Neural cell (in vitro differentiated cells): Measurements from ENCODE around the gene KCNQ2. TPM values are rescaled to one million over a fixed set of nuclear protein-coding genes. Genes with fewer than 3 reads are reported as not detected.

Source experiments
- H2AFZ ChIP-seq: fragments of 200-600, 300-800 bp; sonication (generic), shearing (Covaris generic); 2 replicates; pipeline ENCODE4 v1.6.0; 2014; ENCODE audit warnings: low read depth, mild to moderate bottlenecking, antibody characterized with exemption, low read length, moderate library complexity
- H3F3A ChIP-seq: fragments of 200-600 bp; shearing (Covaris generic); 2 replicates; pipeline ENCODE4 v1.6.1; 2016; ENCODE audit warnings: mild to moderate bottlenecking, moderate library complexity, mixed read lengths, antibody characterized with exemption, low read length; ENCODE audit not compliant: insufficient read depth, poor library complexity, severe bottlenecking
- H3K27ac ChIP-seq: fragments of 200-600, 300-800 bp; sonication (generic), shearing (Covaris generic); 2 replicates; pipeline ENCODE4 v1.5.1; 2014; ENCODE audit warnings: mild to moderate bottlenecking, low read length, moderate library complexity
- H3K27me3 ChIP-seq: fragments of 300-800, 200-600 bp; sonication (generic), shearing (Covaris generic); 2 replicates; pipeline ENCODE4 v1.6.0; 2014; ENCODE audit warnings: mild to moderate bottlenecking, low read depth, low read length, moderate library complexity; ENCODE audit not compliant: insufficient read depth
- H3K36me3 ChIP-seq: fragments of 300-800, 200-600 bp; sonication (generic), shearing (Covaris generic); 2 replicates; pipeline ENCODE4 v1.5.1; 2014; ENCODE audit warnings: mild to moderate bottlenecking, antibody characterized with exemption, low read length, moderate library complexity; ENCODE audit not compliant: insufficient read depth
- H3K4me2 ChIP-seq: fragments of 300-800, 200-600 bp; sonication (generic), shearing (Covaris generic); 2 replicates; pipeline ENCODE4 v1.6.0; 2014; ENCODE audit warnings: mild to moderate bottlenecking, low read length
- H3K4me3 ChIP-seq: fragments of 300-800, 200-600 bp; sonication (generic), shearing (Covaris generic); 2 replicates; pipeline ENCODE4 v1.5.1; 2014; ENCODE audit warnings: mild to moderate bottlenecking, low read length, moderate library complexity
- H3K79me2 ChIP-seq: fragments of 200-600 bp; shearing (Covaris generic); replicated peaks from 2 replicates; pipeline ENCODE4 v1.6.0; 2014; ENCODE audit warnings: mild to moderate bottlenecking, low read length, moderate library complexity; ENCODE audit not compliant: insufficient read depth
- H3K9ac ChIP-seq: fragments of 300-800, 200-600 bp; sonication (generic), shearing (Covaris generic); 2 replicates; pipeline ENCODE4 v1.6.1; 2016; ENCODE audit warnings: mild to moderate bottlenecking, low read length, mixed read lengths
- H3K9me2 ChIP-seq: fragments of 200-600 bp; shearing (Covaris generic); 2 replicates; pipeline ENCODE4 v1.6.1; 2016; ENCODE audit warnings: mild to moderate bottlenecking, low read length, mixed read lengths; ENCODE audit not compliant: insufficient read depth
- H3K9me3 ChIP-seq: fragments of 200-600, 300-800 bp; sonication (generic), shearing (Covaris generic); 2 replicates; pipeline ENCODE4 v1.6.1; 2016; ENCODE audit warnings: mild to moderate bottlenecking, mixed run types, low read length, moderate library complexity, mixed read lengths
- H4K20me1 ChIP-seq: fragments of 200-600 bp; shearing (Covaris generic); 2 replicates; pipeline ENCODE4 v1.6.1; 2016; ENCODE audit warnings: mild to moderate bottlenecking, mixed run types; ENCODE audit not compliant: insufficient read depth
- EP300 ChIP-seq: fragments of 450-650 bp; conservative IDR thresholded peaks from 2 replicates; pipeline ENCODE4 v1.6.1; 2014; ENCODE audit warnings: antibody characterized with exemption, mild to moderate bottlenecking, moderate library complexity; ENCODE audit not compliant: poor library complexity, severe bottlenecking
- EZH2 ChIP-seq: fragments of 200-600, 300-800 bp; shearing (Covaris generic), sonication (generic); IDR thresholded peaks from 2 replicates; pipeline ENCODE4 v1.6.1; 2014; ENCODE audit warnings: antibody characterized with exemption, low read length, borderline replicate concordance, mild to moderate bottlenecking; ENCODE audit not compliant: insufficient read depth, poor library complexity, severe bottlenecking
- MXI1 ChIP-seq: fragments of 450-650 bp; conservative IDR thresholded peaks from 2 replicates; pipeline ENCODE4 v1.6.1; 2014; ENCODE audit warnings: antibody characterized with exemption, mild to moderate bottlenecking; ENCODE audit not compliant: poor library complexity, severe bottlenecking
- POLR2AphosphoS5 ChIP-seq: IDR thresholded peaks from 2 replicates; pipeline ENCODE4 v1.6.1; 2012
- RAD21 ChIP-seq: fragments of 450-650 bp; conservative IDR thresholded peaks from 2 replicates; pipeline ENCODE4 v1.6.1; 2014; ENCODE audit warnings: antibody characterized with exemption, mild to moderate bottlenecking, moderate library complexity
- SMC3 ChIP-seq: fragments of 450-650 bp; conservative IDR thresholded peaks from 2 replicates; pipeline ENCODE4 v1.6.1; 2014; ENCODE audit warnings: antibody characterized with exemption, mild to moderate bottlenecking, moderate library complexity; ENCODE audit not compliant: poor library complexity
- TAF1 ChIP-seq: IDR thresholded peaks from 2 replicates; pipeline ENCODE4 v1.6.1; 2012; ENCODE audit warnings: low read depth
- polyA plus RNA-seq: library from polyadenylated mRNA; depleted of rRNA; stranded (reverse); fragments of >200 nt; gene quantifications from 2 replicates; pipeline ENCODE4 v1.2.3, GENCODE V29; 2014
- TF ChIP-seq, protein P1 (sequence below): IDR thresholded peaks from 2 replicates; pipeline ENCODE4 v1.6.1; 2012; ENCODE audit warnings: borderline replicate concordance
- TF ChIP-seq, protein P2 (sequence below): fragments of 450-650 bp; IDR thresholded peaks from 2 replicates; pipeline ENCODE4 v1.5.1; 2014; ENCODE audit warnings: antibody characterized with exemption, mild to moderate bottlenecking, moderate library complexity; ENCODE audit not compliant: poor library complexity, severe bottlenecking

The KCNQ2 gene
- polyA plus RNA-seq, 1 donor from 2014 or later, result 84.7 TPM

DNA sequence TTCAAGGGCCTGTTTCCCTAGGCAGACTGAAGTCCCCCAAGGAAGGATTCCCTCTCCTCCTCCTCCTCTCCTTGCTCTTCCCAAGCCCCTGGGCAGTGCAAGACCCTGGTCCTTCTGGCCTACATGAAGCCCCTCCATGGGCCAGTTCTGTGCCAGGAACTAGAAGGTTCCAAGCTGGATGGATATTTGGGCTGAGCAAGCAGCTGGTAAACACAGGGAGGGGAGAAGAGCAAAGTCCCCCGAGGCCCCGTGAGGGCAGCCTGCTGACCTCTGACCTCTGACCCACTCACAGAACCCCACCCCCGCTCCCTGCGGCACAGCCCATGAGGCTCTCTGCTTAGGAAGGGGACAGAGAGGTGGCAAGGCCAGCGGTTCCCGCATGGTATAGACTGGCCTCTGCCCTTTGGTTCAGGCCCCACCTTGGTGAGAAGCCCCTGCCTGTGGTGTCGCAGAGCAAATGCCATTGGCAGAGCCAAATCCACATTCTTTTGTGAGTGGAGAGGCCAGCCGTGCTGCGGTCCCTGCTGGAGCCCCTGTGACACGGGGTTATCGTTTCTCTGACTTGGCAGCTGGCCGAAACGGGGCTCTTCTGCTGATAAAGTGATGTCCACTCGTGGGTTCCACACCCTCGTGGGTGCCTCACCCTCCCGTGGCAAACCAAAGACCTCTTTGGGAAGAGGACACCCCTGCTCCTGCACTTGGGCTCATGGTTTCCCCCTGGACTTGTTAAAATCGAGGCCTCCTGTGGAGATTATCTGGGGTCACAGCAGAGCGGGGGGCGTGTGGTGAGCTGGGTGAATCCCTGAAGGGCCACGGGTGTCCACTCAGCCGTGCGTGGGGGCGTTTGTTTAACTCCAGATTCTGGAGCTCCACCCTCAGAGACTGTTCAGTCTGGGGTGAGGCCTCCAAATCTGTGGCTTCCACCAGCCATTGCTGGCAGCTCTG lies 109.2 kb downstream of the KCNQ2 start:
- Histone ChIP-seq H3K9ac (no peak overlapping the region), H3K4me2 (no peak overlapping the region), H3K9me3 (no peaks in the 10 kb centered on the region), H2AFZ (no peak overlapping the region), H3K36me3 (no peaks in the 10 kb centered on the region), H3K27ac (no peak overlapping the region), H3K4me3 (no peak overlapping the region), H3K9me2 (no peaks in the 10 kb centered on the region), H4K20me1 (no peaks in the 10 kb centered on the region), H3K27me3 (no peaks in the 10 kb centered on the region), H3K79me2 (no peaks in the 10 kb centered on the region), H3F3A (no peaks in the 10 kb centered on the region)
- TF ChIP-seq, protein P1, sequence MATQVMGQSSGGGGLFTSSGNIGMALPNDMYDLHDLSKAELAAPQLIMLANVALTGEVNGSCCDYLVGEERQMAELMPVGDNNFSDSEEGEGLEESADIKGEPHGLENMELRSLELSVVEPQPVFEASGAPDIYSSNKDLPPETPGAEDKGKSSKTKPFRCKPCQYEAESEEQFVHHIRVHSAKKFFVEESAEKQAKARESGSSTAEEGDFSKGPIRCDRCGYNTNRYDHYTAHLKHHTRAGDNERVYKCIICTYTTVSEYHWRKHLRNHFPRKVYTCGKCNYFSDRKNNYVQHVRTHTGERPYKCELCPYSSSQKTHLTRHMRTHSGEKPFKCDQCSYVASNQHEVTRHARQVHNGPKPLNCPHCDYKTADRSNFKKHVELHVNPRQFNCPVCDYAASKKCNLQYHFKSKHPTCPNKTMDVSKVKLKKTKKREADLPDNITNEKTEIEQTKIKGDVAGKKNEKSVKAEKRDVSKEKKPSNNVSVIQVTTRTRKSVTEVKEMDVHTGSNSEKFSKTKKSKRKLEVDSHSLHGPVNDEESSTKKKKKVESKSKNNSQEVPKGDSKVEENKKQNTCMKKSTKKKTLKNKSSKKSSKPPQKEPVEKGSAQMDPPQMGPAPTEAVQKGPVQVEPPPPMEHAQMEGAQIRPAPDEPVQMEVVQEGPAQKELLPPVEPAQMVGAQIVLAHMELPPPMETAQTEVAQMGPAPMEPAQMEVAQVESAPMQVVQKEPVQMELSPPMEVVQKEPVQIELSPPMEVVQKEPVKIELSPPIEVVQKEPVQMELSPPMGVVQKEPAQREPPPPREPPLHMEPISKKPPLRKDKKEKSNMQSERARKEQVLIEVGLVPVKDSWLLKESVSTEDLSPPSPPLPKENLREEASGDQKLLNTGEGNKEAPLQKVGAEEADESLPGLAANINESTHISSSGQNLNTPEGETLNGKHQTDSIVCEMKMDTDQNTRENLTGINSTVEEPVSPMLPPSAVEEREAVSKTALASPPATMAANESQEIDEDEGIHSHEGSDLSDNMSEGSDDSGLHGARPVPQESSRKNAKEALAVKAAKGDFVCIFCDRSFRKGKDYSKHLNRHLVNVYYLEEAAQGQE, result no peak
- TF ChIP-seq EP300, result no peak
- no peak for TF ChIP-seq POLR2AphosphoS5
- TF ChIP-seq, protein P2, sequence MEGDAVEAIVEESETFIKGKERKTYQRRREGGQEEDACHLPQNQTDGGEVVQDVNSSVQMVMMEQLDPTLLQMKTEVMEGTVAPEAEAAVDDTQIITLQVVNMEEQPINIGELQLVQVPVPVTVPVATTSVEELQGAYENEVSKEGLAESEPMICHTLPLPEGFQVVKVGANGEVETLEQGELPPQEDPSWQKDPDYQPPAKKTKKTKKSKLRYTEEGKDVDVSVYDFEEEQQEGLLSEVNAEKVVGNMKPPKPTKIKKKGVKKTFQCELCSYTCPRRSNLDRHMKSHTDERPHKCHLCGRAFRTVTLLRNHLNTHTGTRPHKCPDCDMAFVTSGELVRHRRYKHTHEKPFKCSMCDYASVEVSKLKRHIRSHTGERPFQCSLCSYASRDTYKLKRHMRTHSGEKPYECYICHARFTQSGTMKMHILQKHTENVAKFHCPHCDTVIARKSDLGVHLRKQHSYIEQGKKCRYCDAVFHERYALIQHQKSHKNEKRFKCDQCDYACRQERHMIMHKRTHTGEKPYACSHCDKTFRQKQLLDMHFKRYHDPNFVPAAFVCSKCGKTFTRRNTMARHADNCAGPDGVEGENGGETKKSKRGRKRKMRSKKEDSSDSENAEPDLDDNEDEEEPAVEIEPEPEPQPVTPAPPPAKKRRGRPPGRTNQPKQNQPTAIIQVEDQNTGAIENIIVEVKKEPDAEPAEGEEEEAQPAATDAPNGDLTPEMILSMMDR, result no peak
- TF ChIP-seq TAF1, result no peak
- no peak for TF ChIP-seq RAD21
- no peak for TF ChIP-seq EZH2
- no peak for TF ChIP-seq SMC3
- TF ChIP-seq MXI1, result no peak

DNA sequence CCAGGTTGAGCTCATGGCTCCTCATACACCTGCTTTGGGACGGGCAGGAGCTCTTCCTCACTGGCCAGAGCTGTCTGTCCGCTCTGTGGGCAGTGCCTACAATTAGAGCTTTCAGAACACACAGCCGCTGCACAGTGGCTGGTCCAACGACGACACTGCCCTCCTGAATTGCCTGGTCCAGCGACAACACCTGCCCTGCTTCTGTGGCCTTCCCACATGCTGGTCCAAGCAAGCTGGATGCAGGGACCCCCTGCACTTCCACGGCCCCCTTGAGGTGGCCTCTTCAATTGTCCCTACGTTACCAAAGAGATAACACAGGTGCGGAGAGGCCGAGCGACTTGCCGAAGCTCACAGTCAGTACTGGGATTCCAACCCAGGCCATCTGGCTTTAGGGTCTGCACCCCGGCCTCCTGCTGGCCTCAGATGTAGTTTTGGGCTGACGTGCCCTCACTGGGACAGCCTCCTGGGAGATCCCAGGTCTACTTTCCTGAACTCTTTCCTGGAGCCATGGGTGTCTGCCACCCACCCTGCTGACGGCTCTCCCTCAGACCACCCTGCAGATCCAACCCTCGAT lies 109.9 kb downstream of the KCNQ2 start:
- H3K27ac ChIP-seq, result no peak overlapping the region

More for the DNA sequence above, 109.9 kb downstream of the KCNQ2 start:
- Histone ChIP-seq H2AFZ (no peak overlapping the region), H3F3A (no peaks in the 10 kb centered on the region), H4K20me1 (no peaks in the 10 kb centered on the region), H3K9ac (no peak overlapping the region), H3K9me2 (no peaks in the 10 kb centered on the region), H3K9me3 (no peaks in the 10 kb centered on the region), H3K4me2 (no peak overlapping the region), H3K4me3 (no peak overlapping the region), H3K79me2 (no peaks in the 10 kb centered on the region), H3K27me3 (no peaks in the 10 kb centered on the region), H3K36me3 (no peaks in the 10 kb centered on the region)
- no peak for TF ChIP-seq RAD21
- no peak for TF ChIP-seq POLR2AphosphoS5
- TF ChIP-seq SMC3, result no peak
